OCI-LY7 (cell line): ENCODE data around the gene TTC7B. TPM values are rescaled to one million over a fixed set of nuclear protein-coding genes. Genes with fewer than 3 reads are reported as not detected.

Experiments used
- BruUV-seq: library from RNA; stranded (reverse); fragments of 400-500 nt; replicated peaks from 2 replicates; lab custom pipeline; 2021; lab: Mats Ljungman, UMichigan
- CTCF ChIA-PET: fragments of 300-600 bp; sonication (Branson Sonifier 250); formaldehyde crosslinking; loops from one replicate; lab custom pipeline; 2022; ENCODE audit warnings: antibody characterized with exemption; ENCODE audit not compliant: unreplicated experiment; lab: Charles Lee
- POLR2A ChIA-PET: fragments of 300-600 bp; sonication (Branson Sonifier 250); formaldehyde crosslinking; loops from one replicate; lab custom pipeline; 2022; ENCODE audit warnings: antibody characterized with exemption; lab: Charles Lee
- DNase-seq: peaks from one replicate; pipeline ENCODE4 v3.0.0-alpha.2; 2015; ENCODE audit warnings: low spot score
- H2AFZ ChIP-seq: fragments of 200-600 bp; sonication (generic), shearing (Covaris generic); 2 replicates; pipeline ENCODE4 v1.6.1; 2014; ENCODE audit warnings: mild to moderate bottlenecking, antibody characterized with exemption, low read length, moderate library complexity
- H3K27ac ChIP-seq: fragments of 200-600 bp; sonication (generic); 2 replicates; pipeline ENCODE4 v1.5.1; 2014; ENCODE audit warnings: mixed run types, low read depth, mild to moderate bottlenecking, moderate library complexity, low read length, inconsistent platforms; ENCODE audit not compliant: poor library complexity, severe bottlenecking
- H3K36me3 ChIP-seq: fragments of 200-600 bp; sonication (generic); 2 replicates; pipeline ENCODE4 v1.6.1; 2014; ENCODE audit warnings: mild to moderate bottlenecking, antibody characterized with exemption, low read length, moderate library complexity, mixed read lengths; ENCODE audit not compliant: insufficient read depth
- H3K4me1 ChIP-seq: fragments of 200-600 bp; sonication (generic); 2 replicates; pipeline ENCODE4 v1.5.1; 2014; ENCODE audit warnings: mild to moderate bottlenecking, low read length; ENCODE audit not compliant: insufficient read depth, poor library complexity, severe bottlenecking
- H3K4me2 ChIP-seq: fragments of 200-600 bp; sonication (generic); 2 replicates; pipeline ENCODE4 v1.6.1; 2014; ENCODE audit warnings: mild to moderate bottlenecking, low read length
- H3K4me3 ChIP-seq: fragments of 200-600 bp; sonication (generic); 2 replicates; pipeline ENCODE4 v1.5.1; 2014; ENCODE audit warnings: mild to moderate bottlenecking, low read depth, low read length; ENCODE audit not compliant: poor library complexity, severe bottlenecking
- H3K79me2 ChIP-seq: fragments of 200-600 bp; sonication (generic); 2 replicates; pipeline ENCODE4 v1.6.1; 2016; ENCODE audit warnings: low read depth, mild to moderate bottlenecking, low read length, moderate library complexity, mixed read lengths; ENCODE audit not compliant: insufficient read depth
- H3K9me2 ChIP-seq: fragments of 200-600 bp; sonication (generic); 2 replicates; pipeline ENCODE4 v1.6.1; 2016; ENCODE audit warnings: mild to moderate bottlenecking, low read length, mixed read lengths; ENCODE audit not compliant: insufficient read depth
- H3K9me3 ChIP-seq: fragments of 200-600 bp; sonication (generic); 2 replicates; pipeline ENCODE4 v1.6.1; 2014; ENCODE audit warnings: mild to moderate bottlenecking, mixed run types, low read length, mixed read lengths
- H4K20me1 ChIP-seq: fragments of 200-600 bp; sonication (generic); 2 replicates; pipeline ENCODE4 v1.6.1; 2014; ENCODE audit warnings: mild to moderate bottlenecking, antibody characterized with exemption, low read length, moderate library complexity, mixed read lengths; ENCODE audit not compliant: insufficient read depth
- EZH2phosphoT487 ChIP-seq: fragments of 200-600 bp; sonication (generic); IDR thresholded peaks from 2 replicates; pipeline ENCODE4 v1.6.1; 2018; ENCODE audit warnings: low read depth, borderline replicate concordance, mild to moderate bottlenecking, mixed run types, antibody characterized with exemption, low read length, moderate library complexity, mixed read lengths
- intact Hi-C: fragments of 100-400 bp; cut with micrococcal nuclease; formaldehyde crosslinking; loops from one replicate; pipeline ENCODE4 v1.10.0; 2022; ENCODE audit not compliant: unreplicated experiment
- total RNA-seq, 2 experiments: library from RNA; depleted of rRNA in 1 of 2; stranded (reverse); fragments of >200 nt in 1 of 2; shearing (Covaris generic) in 1 of 2; gene quantifications; 2 replicates each; pipeline ENCODE4 v1.2.3, GENCODE V29; 2014 to 2022
- TF ChIP-seq, protein P1 (sequence below): fragments of 200-600 bp; sonication (generic); conservative IDR thresholded peaks from 2 replicates; pipeline ENCODE4 v1.5.1; 2014; ENCODE audit warnings: mild to moderate bottlenecking, antibody characterized with exemption, low read length, moderate library complexity, mixed read lengths

TTC7B gene
- total RNA-seq, 2 experiments from 2014 or later = 0.19 to 0.51 TPM

DNA sequence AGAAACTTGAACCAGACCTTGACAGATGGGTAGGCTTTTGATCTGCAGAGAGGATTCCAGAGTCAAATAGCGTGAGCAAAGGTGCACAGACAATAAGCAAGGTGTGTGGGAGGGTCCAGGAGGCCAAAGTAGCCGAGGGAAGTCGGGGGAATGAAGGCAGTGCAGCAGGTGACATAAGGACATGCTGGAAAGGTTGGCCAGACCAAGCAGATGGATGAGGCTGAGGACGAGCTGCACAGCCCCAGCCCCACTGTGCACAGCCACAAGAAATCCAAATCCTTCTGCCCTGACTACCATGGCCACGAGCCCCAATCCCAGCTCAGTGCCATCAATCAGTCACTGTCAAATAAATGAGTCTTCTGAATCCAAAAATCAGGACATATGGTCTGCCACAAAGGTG, 5.4 kb downstream of the TTC7B start:
- Histone ChIP-seq H4K20me1 (no peaks in the 10 kb centered on the region), H3K4me1 (no peaks in the 10 kb centered on the region), H3K36me3 (no peaks in the 10 kb centered on the region), H3K27ac (no peak overlapping the region), H3K9me3 (no peaks in the 10 kb centered on the region), H3K4me2 (no peak overlapping the region), H2AFZ (no peak overlapping the region), H3K4me3 (no peak overlapping the region), H3K79me2 (no peaks in the 10 kb centered on the region), H3K9me2 (no peaks in the 10 kb centered on the region)
- intact Hi-C loops = no loop called here
- TF ChIP-seq EZH2phosphoT487 = no peak
- TF ChIP-seq, protein P1, sequence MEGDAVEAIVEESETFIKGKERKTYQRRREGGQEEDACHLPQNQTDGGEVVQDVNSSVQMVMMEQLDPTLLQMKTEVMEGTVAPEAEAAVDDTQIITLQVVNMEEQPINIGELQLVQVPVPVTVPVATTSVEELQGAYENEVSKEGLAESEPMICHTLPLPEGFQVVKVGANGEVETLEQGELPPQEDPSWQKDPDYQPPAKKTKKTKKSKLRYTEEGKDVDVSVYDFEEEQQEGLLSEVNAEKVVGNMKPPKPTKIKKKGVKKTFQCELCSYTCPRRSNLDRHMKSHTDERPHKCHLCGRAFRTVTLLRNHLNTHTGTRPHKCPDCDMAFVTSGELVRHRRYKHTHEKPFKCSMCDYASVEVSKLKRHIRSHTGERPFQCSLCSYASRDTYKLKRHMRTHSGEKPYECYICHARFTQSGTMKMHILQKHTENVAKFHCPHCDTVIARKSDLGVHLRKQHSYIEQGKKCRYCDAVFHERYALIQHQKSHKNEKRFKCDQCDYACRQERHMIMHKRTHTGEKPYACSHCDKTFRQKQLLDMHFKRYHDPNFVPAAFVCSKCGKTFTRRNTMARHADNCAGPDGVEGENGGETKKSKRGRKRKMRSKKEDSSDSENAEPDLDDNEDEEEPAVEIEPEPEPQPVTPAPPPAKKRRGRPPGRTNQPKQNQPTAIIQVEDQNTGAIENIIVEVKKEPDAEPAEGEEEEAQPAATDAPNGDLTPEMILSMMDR = no peak
- POLR2A ChIA-PET = no interaction called here
- no TSS peak for BruUV-seq
- CTCF ChIA-PET = no interaction called here
- DNase-seq = no peak

DNA sequence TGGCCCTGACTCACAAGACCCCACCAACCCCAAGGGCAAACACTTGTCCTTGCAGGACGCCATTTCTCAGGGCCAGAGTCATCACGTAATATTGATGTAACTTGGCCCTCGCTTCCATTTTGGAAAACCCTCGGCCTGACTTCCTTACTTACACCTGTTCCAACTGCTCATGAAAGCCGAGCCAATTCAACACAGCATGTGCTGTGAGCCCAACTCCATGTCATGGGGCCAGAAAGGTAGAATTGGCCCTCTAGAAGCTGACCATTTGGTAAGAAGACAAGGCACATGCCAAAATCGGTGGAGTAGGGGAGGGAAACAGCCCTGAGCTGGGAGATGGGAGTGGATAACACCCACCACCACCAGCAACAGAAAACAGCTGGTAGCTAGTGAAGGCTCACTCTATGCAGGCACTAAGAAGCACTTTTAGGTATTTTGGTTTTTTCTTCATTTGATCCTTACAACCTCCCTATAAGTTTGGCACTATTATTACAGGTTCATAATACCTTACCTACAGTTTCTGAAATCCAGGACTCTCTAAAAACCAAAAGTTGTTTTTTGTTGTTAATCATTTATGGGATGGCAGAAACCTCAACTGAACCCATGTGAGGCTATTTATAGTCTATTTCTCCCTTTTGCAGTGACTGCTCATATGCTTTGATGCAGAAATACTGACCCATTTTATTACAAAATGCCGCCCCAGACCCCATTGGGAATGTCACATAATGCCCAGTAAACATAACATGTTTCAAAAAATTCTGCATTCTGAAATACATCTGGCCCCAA, 6.5 kb downstream of the TTC7B start:
- Histone ChIP-seq H3K9me3 (no peaks in the 10 kb centered on the region), H3K4me1 (no peaks in the 10 kb centered on the region), H3K27ac (no peak overlapping the region), H4K20me1 (no peaks in the 10 kb centered on the region), H3K9me2 (no peaks in the 10 kb centered on the region), H3K4me2 (no peak overlapping the region), H3K36me3 (no peaks in the 10 kb centered on the region), H2AFZ (no peak overlapping the region), H3K4me3 (no peak overlapping the region), H3K79me2 (no peaks in the 10 kb centered on the region)
- no TSS peak for BruUV-seq
- intact Hi-C loops = no loop called here
- CTCF ChIA-PET = no interaction called here
- no peak for DNase-seq
- TF ChIP-seq, protein P1 = no peak
- no peak for TF ChIP-seq EZH2phosphoT487
- POLR2A ChIA-PET = no interaction called here

DNA sequence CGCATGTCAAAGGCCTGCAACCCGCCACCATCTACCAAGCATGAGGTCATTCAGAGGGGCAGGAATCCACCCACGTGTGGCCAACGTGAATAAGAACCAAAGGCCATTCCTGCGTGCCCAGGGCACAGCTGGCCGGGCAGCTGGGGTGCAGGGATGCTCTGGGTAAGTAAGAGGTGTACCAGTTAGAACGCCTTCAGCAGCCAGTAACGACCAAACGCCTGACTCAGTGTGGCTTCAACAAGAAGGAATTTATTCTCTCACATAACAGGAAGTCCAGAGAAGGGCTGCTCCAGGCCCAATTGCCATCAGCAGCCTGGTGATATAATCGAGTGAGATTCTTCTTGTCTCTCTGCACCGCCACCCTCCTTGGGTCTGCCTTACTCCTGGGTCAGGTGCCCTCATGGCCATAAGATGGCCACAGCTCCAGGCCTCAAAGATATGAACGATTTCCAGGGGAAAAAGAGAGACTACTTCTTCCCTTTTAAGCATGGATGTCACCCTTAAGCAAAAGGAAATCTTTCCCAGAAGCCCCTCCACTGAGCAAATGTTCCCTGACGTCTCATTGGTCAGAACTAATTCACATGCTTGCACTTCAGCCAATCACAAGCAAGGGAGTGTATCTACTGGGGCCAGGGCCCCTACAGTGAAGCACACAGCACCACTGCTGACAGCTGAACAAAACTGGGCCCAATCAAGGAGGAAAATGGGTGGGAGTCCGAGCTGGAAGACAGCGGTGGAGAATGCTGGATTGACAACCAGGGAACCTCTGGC, 7.3 kb downstream of the TTC7B start:
- no peaks in the 10 kb centered on the region for H3K79me2 ChIP-seq
- no peak overlapping the region for H3K27ac ChIP-seq
- no peaks in the 10 kb centered on the region for H3K4me1 ChIP-seq
- no peak overlapping the region for H3K4me2 ChIP-seq
- no peaks in the 10 kb centered on the region for H3K36me3 ChIP-seq
- no peaks in the 10 kb centered on the region for H3K9me3 ChIP-seq
- no peaks in the 10 kb centered on the region for H3K9me2 ChIP-seq
- POLR2A ChIA-PET = no interaction called here
- H2AFZ ChIP-seq = no peak overlapping the region
- H4K20me1 ChIP-seq = no peaks in the 10 kb centered on the region
- CTCF ChIA-PET = no interaction called here
- BruUV-seq = no TSS peak
- no peak for TF ChIP-seq EZH2phosphoT487
- TF ChIP-seq, protein P1 = no peak
- no peak for DNase-seq
- intact Hi-C loops = no loop called here
- H3K4me3 ChIP-seq = no peak overlapping the region
